HT1080 (cell line): Measurements from ENCODE around the gene PC. TPM values are rescaled to one million over a fixed set of nuclear protein-coding genes. Genes with fewer than 3 reads are reported as not detected.

Source experiments
- DNase-seq: peaks from one replicate; pipeline ENCODE4 v3.0.0-alpha.2; 2015; ENCODE audit warnings: low read depth
- total RNA-seq: library from RNA; depleted of rRNA; stranded (reverse); fragments of >200 nt; shearing (Covaris generic); gene quantifications from 2 replicates; pipeline ENCODE4 v1.2.3, GENCODE V29; 2014

The PC gene
- total RNA-seq, 1 experiment from 2014 or later: 14.9 TPM

GRCh38 chr11:66857234-66857926 lies 100.8 kb downstream of the PC start:
- DNase-seq: no peak

- no peak for DNase-seq
Observed at GRCh38 chr11:66856496-66857233, 101.5 kb downstream of the PC start, which contains the start of gene LRFN4. Gene LRFN4 (plus strand): TSS chr11:66857064. CDS start chr11:66857745, 681 bp downstream.

DNA sequence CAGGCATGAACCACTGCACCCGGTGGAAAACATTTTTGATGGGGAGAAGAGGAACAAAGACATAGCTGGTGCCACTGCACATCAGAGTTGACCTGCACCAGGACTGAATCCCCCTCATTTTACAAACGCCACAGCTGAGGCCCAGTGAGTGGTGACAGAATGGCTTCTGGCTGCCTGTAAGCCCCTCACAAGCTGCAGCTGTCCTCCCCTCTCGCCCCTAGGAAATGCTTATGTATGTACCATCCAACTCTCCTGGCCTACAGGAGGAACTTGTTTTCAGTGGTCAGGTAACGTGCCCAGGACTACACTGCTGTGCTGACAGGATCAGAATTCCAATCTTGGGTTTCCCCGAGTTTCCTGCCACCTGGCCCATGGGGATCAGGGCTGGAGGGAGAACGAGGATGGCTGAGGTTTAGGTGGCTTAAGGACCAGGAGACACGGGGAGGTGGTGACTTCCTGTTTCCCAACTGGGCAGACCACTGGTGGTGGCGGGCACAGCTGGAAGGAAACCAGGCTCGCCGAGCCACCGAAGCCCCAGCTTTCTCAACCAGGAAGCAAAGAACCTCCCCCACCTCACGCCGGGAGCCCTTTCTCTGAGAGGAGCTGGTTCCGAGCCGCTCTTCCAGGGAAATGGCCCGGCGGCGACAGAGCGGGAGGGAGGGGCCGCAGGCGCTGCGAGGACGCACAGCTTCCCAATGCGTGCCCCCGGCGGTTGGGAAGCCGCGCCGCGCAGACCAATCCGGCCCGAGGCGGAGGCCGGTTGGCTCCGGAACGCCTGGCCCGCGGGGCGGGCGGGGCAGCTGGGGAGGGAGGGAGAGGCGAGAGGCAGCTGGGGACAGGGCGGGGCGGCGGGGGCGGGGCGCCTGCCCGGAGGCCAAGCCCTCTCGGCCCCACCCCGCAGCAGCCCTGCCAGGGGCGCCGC lies 102.3 kb downstream of the PC start:
- DNase-seq: peak; percentile 89

DNA sequence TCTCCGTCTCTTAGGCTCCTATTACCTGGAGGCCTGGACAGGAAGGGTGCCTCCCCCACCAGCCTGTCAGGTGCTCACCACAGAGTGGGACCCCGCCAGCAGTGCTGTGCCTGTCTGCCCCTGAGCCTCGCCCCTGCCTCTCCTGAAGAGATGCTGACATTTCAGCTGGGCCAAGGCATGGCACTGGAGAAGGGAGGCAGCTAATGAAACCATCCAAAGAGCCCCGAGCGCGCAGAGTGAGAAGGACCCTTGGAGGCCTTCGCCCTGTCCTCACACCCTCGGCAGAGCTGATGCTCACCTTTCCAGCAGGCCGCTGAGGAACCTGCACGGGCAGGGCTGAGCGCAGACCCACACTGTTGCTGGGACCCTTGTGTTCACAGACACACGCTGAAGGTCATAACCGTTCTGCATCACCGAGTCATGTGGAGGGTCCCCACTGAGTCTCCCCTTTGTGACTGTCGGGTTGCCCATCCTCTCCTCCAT lies 103.4 kb downstream of the PC start:
- no peak for DNase-seq

DNA sequence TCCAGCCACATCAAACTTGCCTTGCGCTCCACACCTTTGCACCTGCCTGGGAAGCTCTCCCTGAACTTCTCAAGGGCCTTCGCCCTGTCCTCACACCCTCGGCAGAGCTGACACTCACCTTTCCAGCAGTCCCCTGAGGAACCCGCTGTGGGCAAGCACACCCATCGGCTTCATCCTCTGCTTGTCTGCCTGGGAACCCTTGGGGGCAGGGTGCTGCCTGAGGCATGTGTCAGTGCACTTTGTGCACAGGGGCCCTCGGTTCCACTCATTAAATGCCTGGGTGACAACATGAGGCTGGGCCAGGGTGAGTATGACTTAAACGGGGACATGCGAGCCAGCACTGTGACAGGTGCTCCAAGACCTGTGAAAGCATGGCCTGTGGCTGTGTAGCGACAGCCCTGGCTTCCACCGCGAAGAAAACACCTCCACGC lies 103.9 kb downstream of the PC start:
- no peak for DNase-seq

GRCh38 chr11:66853242-66854229 lies 104.6 kb downstream of the PC start:
- DNase-seq: no peak

DNA sequence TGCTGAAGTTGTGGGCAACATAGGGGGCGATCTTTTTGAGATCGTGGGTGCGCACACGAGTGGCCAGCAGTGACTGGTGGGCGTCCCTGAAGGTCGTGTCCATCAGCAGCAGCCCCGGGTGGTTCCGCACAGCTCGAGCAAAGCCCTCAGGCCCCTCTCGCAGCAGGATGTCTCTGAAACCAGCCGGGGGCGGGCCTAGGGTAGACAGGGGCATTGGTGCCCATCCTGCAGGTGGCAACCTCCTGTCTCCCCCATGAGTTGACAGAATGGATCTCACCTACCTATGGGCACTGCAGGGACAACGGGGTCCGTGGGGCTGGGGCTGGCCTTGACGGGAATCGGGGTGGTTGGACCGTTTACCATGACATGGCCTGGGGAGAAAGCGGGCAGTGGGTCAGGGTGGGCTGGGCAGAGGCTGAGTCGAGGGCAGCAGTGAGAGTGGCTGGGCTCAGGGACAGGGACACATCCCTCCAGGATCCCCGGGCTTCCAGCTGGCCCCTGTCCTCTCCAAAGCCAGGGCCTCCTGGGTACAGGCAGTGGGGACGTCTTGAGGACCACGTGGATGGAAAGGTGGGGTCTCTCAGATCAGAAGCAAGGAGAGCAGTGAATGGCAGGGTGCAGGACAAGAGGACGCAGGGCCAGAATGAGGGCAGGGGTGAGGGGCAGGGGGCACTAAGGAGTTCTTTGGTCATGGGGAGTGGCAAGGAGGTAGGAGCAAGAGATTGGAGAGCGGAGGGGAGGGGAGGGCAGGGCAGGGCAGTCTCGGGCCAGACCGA lies 105.5 kb downstream of the PC start:
- DNase-seq: no peak

DNA sequence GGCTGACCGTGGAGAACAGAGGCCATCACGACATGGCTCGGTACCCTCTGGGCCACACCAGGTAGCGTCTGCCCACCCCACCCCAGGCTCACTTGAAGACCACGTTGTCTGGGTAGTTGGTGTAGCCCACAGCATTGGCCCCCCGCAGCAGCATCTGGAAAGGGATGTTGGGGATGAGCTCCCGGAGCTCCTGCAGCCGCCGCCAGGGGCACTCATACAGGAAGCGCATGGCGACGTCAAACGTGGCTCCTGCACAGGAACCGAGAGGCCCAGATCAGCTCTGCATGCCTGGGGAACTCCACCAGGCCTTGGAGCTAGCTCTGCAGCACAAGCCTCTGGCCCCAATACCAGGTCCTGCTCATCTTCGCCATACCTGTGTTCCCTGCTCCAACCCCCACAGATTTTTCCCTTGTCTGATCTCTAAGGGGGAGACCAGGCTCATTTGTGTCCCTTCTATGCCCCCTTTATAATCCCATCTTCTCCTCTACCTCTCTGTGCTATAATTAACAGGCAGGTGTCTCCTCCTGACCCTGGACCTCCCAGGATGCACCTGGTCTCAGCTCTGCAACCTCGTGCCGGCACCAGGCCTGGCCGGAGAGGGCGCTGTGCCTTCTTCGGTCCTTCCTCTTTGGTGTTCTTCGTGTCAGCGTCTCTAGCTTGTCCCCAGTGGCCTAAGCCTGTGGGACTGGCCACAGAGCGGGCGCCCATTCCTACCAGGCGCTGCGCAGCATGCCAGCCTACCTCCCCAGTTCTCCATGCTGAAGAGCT lies 106.3 kb downstream of the PC start:
- no peak for DNase-seq

DNA sequence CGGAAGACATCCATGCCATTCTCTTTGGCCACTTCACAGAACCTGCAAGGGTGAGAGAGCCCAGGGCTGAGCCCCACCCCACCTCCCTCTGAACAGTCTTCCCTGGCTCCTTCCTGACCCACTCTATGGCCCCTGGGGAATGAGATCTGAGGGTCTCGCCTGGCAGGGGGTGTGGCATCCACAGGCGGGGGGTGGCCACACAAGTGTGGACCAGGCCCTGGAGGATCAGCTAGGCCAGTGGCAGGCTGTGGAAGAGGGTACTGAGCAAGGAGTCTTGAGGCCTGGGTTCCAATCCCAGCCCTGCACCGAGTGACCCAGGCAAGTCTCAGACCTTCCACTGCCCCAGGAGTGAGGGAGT lies 107.0 kb downstream of the PC start:
- no peak for DNase-seq

- DNase-seq: no peak
Observed at GRCh38 chr11:66850588-66851238, 107.5 kb downstream of the PC start.

DNA sequence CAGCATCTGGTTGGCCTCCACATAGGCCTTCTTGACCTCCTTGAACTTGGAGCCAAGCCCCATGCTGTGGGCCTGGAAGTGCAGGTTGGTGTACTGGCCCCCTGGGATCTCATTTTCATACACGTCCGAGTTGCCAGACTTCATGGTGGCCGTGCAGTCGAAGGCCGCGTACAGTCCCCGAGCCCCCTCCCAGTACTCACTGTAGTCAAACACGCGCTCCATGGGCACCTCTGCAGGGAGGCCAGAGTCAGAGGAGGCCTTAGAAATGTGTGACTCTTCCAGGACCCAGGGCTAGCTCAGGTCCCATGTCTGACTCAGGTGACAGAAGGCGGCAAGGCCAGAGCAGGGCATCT lies 108.0 kb downstream of the PC start:
- no peak for DNase-seq

- DNase-seq: no peak
Observed at GRCh38 chr11:66849501-66850234, 108.5 kb downstream of the PC start.

GRCh38 chr11:66848671-66849500 lies 109.3 kb downstream of the PC start:
- no peak for DNase-seq

GRCh38 chr11:66847461-66848232 lies 110.5 kb downstream of the PC start:
- DNase-seq: no peak

DNA sequence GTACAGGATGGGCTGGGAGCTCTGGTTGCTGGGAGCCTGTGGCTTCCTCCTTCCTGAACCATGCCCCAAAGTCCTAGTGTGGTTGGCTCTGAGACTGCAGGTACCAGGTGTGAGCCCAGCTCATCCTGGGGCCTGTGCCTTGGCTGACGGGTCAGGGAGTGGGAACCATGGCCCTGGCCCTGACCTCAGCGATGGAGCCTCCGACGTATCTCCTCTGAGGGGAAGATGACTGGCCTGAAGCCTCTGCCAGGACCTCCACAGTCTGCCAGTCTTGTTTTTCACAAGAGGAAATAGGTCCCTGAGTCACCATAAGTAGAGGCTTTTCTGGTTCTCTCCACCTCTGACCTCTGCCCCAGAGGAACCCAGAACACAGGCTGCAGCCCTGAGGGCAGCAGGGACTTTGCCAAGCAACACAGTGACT lies 111.5 kb downstream of the PC start:
- DNase-seq: no peak

- DNase-seq: no peak
Observed at GRCh38 chr11:66845876-66846212, 112.3 kb downstream of the PC start.
